Activated CD4-positive, alpha-beta memory T cell treated with anti-CD3 and anti-CD28 coated beads for 36 hours (primary cell): ENCODE results near the gene GCKR. TPM values are rescaled to one million over a fixed set of nuclear protein-coding genes. Genes with fewer than 3 reads are reported as not detected.

ENCODE experiments used
- CTCF ChIA-PET: fragments of 350-600 bp; sonication (Branson Sonifier 250); formaldehyde crosslinking; loops from one replicate; lab custom pipeline; 2021; ENCODE audit warnings: antibody characterized with exemption, inconsistent platforms; lab: Charles Lee
- POLR2A ChIA-PET: fragments of 350-600 bp; sonication (Branson Sonifier 250); formaldehyde crosslinking; loops from one replicate; lab custom pipeline; 2021; ENCODE audit warnings: antibody characterized with exemption; lab: Charles Lee
- DNase-seq: peaks from one replicate; pipeline ENCODE4 v3.0.0-alpha.2; 2020
- H3K27ac Mint-ChIP-seq: one replicate; pipeline ENCODE4 v1.8.0; 2021; ENCODE audit warnings: mixed read lengths
- H3K27me3 Mint-ChIP-seq: one replicate; pipeline ENCODE4 v1.8.0; 2021; ENCODE audit warnings: mixed read lengths
- H3K36me3 Mint-ChIP-seq: one replicate; pipeline ENCODE4 v1.8.0; 2021; ENCODE audit warnings: mixed read lengths
- H3K4me1 Mint-ChIP-seq: one replicate; pipeline ENCODE4 v1.8.0; 2021; ENCODE audit warnings: low read depth, mixed read lengths
- H3K4me3 Mint-ChIP-seq: one replicate; pipeline ENCODE4 v1.8.0; 2021; ENCODE audit warnings: mild to moderate bottlenecking, mixed read lengths
- H3K9me3 Mint-ChIP-seq: one replicate; pipeline ENCODE4 v1.8.0; 2021; ENCODE audit warnings: mixed read lengths
- intact Hi-C: fragments of 100-400 bp; cut with micrococcal nuclease; formaldehyde crosslinking; loops from one replicate; pipeline ENCODE4 v1.15.1; 2023
- total RNA-seq, 2 experiments: library from RNA; stranded (reverse); gene quantifications; one replicate each; pipeline ENCODE4 v1.2.3, GENCODE V29; 2021

The GCKR gene
- total RNA-seq, 2 experiments from 2014 or later: not detected

GRCh38 chr2:27493948-27494283 lies 2.7 kb upstream of the GCKR start:
- CTCF ChIA-PET: no interaction called here
- peak overlapping the region; percentile 44 for H3K4me3 Mint-ChIP-seq

GRCh38 chr2:27494284-27494943 lies 2.2 kb upstream of the GCKR start:
- H3K27ac Mint-ChIP-seq: no peak overlapping the region
- H3K36me3 Mint-ChIP-seq: peaks cover 3% of the 10 kb centered on the region

More at GRCh38 chr2:27493948-27494283, 2.7 kb upstream of the GCKR start:
- no peaks in the 10 kb centered on the region for H3K9me3 Mint-ChIP-seq
- H3K27ac Mint-ChIP-seq: no peak overlapping the region
- intact Hi-C loops: no loop called here
- no peak for DNase-seq
- H3K27me3 Mint-ChIP-seq: peaks cover 36% of the 10 kb centered on the region
- peaks cover 3% of the 10 kb centered on the region for H3K36me3 Mint-ChIP-seq
- peaks cover 27% of the 10 kb centered on the region for H3K4me1 Mint-ChIP-seq
- POLR2A ChIA-PET: interaction anchor here (1.1 kb wide), 1 partner anchor 65 kb away, joined by 4 read pairs; the partner anchor contains the start of gene NRBP1

GRCh38 chr2:27494944-27495554 lies 1.6 kb upstream of the GCKR start, which contains the start of gene FNDC4:
TSS of gene FNDC4 (minus strand) at chr2:27495200. CDS start at chr2:27494679, 521 bp downstream.
- POLR2A ChIA-PET: no interaction called here
- Mint-ChIP-seq H3K9me3 (no peaks in the 10 kb centered on the region), H3K27ac (no peak within 1 kb of the TSS), H3K4me3 (peak within 1 kb of the TSS; percentile 63), H3K4me1 (peaks cover 17% of the 10 kb centered on the region), H3K27me3 (peaks cover 39% of the 10 kb centered on the region), H3K36me3 (no peaks in the 10 kb centered on the region)
- intact Hi-C loops: no loop called here
- DNase-seq: peak; percentile 31
- CTCF ChIA-PET: interaction anchor here (0.8 kb wide), 1 partner anchor 408 kb away, joined by 3 read pairs; no protein-coding TSS in a partner anchor

More at GRCh38 chr2:27494284-27494943, 2.2 kb upstream of the GCKR start:
- ChIA-PET CTCF (no interaction called here), POLR2A (interaction anchor here (1.1 kb wide), 1 partner anchor 66 kb away, joined by 4 read pairs; the partner anchor contains the start of gene NRBP1)
- intact Hi-C loops: no loop called here
- Mint-ChIP-seq H3K9me3 (no peaks in the 10 kb centered on the region), H3K4me1 (peaks cover 23% of the 10 kb centered on the region), H3K4me3 (peak overlapping the region; percentile 44), H3K27me3 (peaks cover 39% of the 10 kb centered on the region)
- no peak for DNase-seq

- H3K4me3 Mint-ChIP-seq: peak overlapping the region; percentile 63
- H3K4me1 Mint-ChIP-seq: peaks cover 10% of the 10 kb centered on the region
- no peaks in the 10 kb centered on the region for H3K9me3 Mint-ChIP-seq
- no peaks in the 10 kb centered on the region for H3K36me3 Mint-ChIP-seq
- ChIA-PET POLR2A (interaction anchor here (0.6 kb wide), 1 partner anchor 50 kb away, joined by 3 read pairs; no protein-coding TSS in a partner anchor), CTCF (interaction anchor here (0.8 kb wide), 1 partner anchor 408 kb away, joined by 3 read pairs; no protein-coding TSS in a partner anchor)
- peaks cover 39% of the 10 kb centered on the region for H3K27me3 Mint-ChIP-seq
- DNase-seq: no peak
- H3K27ac Mint-ChIP-seq: no peak overlapping the region
- intact Hi-C loops: no loop called here
These were observed 741 bp upstream of the GCKR start for GRCh38 chr2:27495840-27496356.

- H3K27ac Mint-ChIP-seq: no peak overlapping the region
- no peak for DNase-seq
- no peaks in the 10 kb centered on the region for H3K9me3 Mint-ChIP-seq
- ChIA-PET CTCF (interaction anchor here (1.7 kb wide), 1 partner anchor 186 kb away, joined by 5 read pairs; no protein-coding TSS in a partner anchor), POLR2A (no interaction called here)
- H3K4me1 Mint-ChIP-seq: peaks cover 3% of the 10 kb centered on the region
- H3K27me3 Mint-ChIP-seq: peaks cover 39% of the 10 kb centered on the region
- H3K4me3 Mint-ChIP-seq: no peak overlapping the region
- no peaks in the 10 kb centered on the region for H3K36me3 Mint-ChIP-seq
- intact Hi-C loops: no loop called here
These were observed 619 bp downstream of the GCKR start for GRCh38 chr2:27497288-27497627.

GRCh38 chr2:27498975-27499374 lies 2.3 kb downstream of the GCKR start:
- POLR2A ChIA-PET: no interaction called here
- no peak overlapping the region for H3K27ac Mint-ChIP-seq
- peaks cover 30% of the 10 kb centered on the region for H3K27me3 Mint-ChIP-seq

GRCh38 chr2:27501042-27501441 lies 4.4 kb downstream of the GCKR start:
- H3K4me1 Mint-ChIP-seq: no peaks in the 10 kb centered on the region
- intact Hi-C loops: no loop called here
- no peak overlapping the region for H3K4me3 Mint-ChIP-seq
- POLR2A ChIA-PET: no interaction called here
- CTCF ChIA-PET: no interaction called here
- no peak for DNase-seq
- no peaks in the 10 kb centered on the region for H3K36me3 Mint-ChIP-seq
- H3K27ac Mint-ChIP-seq: no peak overlapping the region
- H3K27me3 Mint-ChIP-seq: peaks cover 16% of the 10 kb centered on the region
- no peaks in the 10 kb centered on the region for H3K9me3 Mint-ChIP-seq

More at GRCh38 chr2:27498975-27499374, 2.3 kb downstream of the GCKR start:
- intact Hi-C loops: no loop called here
- no peaks in the 10 kb centered on the region for H3K9me3 Mint-ChIP-seq
- no peak for DNase-seq
- H3K4me1 Mint-ChIP-seq: peaks cover 2% of the 10 kb centered on the region
- no peak overlapping the region for H3K4me3 Mint-ChIP-seq
- no peaks in the 10 kb centered on the region for H3K36me3 Mint-ChIP-seq
- CTCF ChIA-PET: interaction anchor here (1.7 kb wide), 1 partner anchor 184 kb away, joined by 5 read pairs; no protein-coding TSS in a partner anchor

- H3K27me3 Mint-ChIP-seq: peaks cover 7% of the 10 kb centered on the region
- no peak overlapping the region for H3K4me3 Mint-ChIP-seq
- DNase-seq: no peak
- H3K36me3 Mint-ChIP-seq: no peaks in the 10 kb centered on the region
- intact Hi-C loops: no loop called here
- H3K4me1 Mint-ChIP-seq: no peaks in the 10 kb centered on the region
- H3K27ac Mint-ChIP-seq: no peak overlapping the region
- ChIA-PET POLR2A (no interaction called here), CTCF (no interaction called here)
- no peaks in the 10 kb centered on the region for H3K9me3 Mint-ChIP-seq
These were observed 5.5 kb downstream of the GCKR start for GRCh38 chr2:27502142-27502541.

- H3K27ac Mint-ChIP-seq: no peak overlapping the region
- no peaks in the 10 kb centered on the region for H3K4me1 Mint-ChIP-seq
- no peaks in the 10 kb centered on the region for H3K9me3 Mint-ChIP-seq
- H3K27me3 Mint-ChIP-seq: no peaks in the 10 kb centered on the region
- H3K4me3 Mint-ChIP-seq: no peak overlapping the region
- CTCF ChIA-PET: interaction anchor here (0.8 kb wide), 1 partner anchor 198 kb away, joined by 3 read pairs; no protein-coding TSS in a partner anchor
- POLR2A ChIA-PET: no interaction called here
- intact Hi-C loops: no loop called here
- H3K36me3 Mint-ChIP-seq: no peaks in the 10 kb centered on the region
- DNase-seq: no peak
These were observed 9.9 kb downstream of the GCKR start for GRCh38 chr2:27506587-27506986.

- H3K36me3 Mint-ChIP-seq: no peaks in the 10 kb centered on the region
- POLR2A ChIA-PET: no interaction called here
- no peaks in the 10 kb centered on the region for H3K4me1 Mint-ChIP-seq
- no peaks in the 10 kb centered on the region for H3K27me3 Mint-ChIP-seq
- no peak for DNase-seq
- H3K9me3 Mint-ChIP-seq: no peaks in the 10 kb centered on the region
- CTCF ChIA-PET: interaction anchor here (0.8 kb wide), 1 partner anchor 198 kb away, joined by 3 read pairs; no protein-coding TSS in a partner anchor
- H3K4me3 Mint-ChIP-seq: no peak overlapping the region
- intact Hi-C loops: no loop called here
- H3K27ac Mint-ChIP-seq: no peak overlapping the region
These were observed 10.7 kb downstream of the GCKR start for GRCh38 chr2:27507293-27507692.

GRCh38 chr2:27509326-27509725 lies 12.7 kb downstream of the GCKR start:
- no peaks in the 10 kb centered on the region for H3K9me3 Mint-ChIP-seq
- no peak overlapping the region for H3K27ac Mint-ChIP-seq
- no peaks in the 10 kb centered on the region for H3K4me1 Mint-ChIP-seq
- ChIA-PET CTCF (no interaction called here), POLR2A (no interaction called here)
- no peak overlapping the region for H3K4me3 Mint-ChIP-seq
- peaks cover 1% of the 10 kb centered on the region for H3K27me3 Mint-ChIP-seq
- DNase-seq: no peak
- intact Hi-C loops: no loop called here
- no peaks in the 10 kb centered on the region for H3K36me3 Mint-ChIP-seq

- ChIA-PET POLR2A (no interaction called here), CTCF (no interaction called here)
- Mint-ChIP-seq H3K27ac (no peak overlapping the region), H3K9me3 (no peaks in the 10 kb centered on the region), H3K27me3 (peaks cover 6% of the 10 kb centered on the region), H3K36me3 (no peaks in the 10 kb centered on the region), H3K4me1 (no peaks in the 10 kb centered on the region), H3K4me3 (no peak overlapping the region)
- DNase-seq: no peak
- intact Hi-C loops: no loop called here
These were observed 21.6 kb downstream of the GCKR start for GRCh38 chr2:27518113-27518781.
